HG03521 (cell line): ENCODE data around the gene NCKAP1.
"Not testable (repeated sequence)": the region's sequence is repeated elsewhere in the genome, so short reads cannot be mapped to it uniquely, and the experiment has no call there.

Source experiments
- ATAC-seq: cut with Tn5 transposase; IDR thresholded peaks from one replicate; pipeline ENCODE4 v1.9.1; 2021; ENCODE audit warnings: mild to moderate bottlenecking, moderate library complexity; ENCODE audit not compliant: unreplicated experiment

The NCKAP1 gene, protein sequence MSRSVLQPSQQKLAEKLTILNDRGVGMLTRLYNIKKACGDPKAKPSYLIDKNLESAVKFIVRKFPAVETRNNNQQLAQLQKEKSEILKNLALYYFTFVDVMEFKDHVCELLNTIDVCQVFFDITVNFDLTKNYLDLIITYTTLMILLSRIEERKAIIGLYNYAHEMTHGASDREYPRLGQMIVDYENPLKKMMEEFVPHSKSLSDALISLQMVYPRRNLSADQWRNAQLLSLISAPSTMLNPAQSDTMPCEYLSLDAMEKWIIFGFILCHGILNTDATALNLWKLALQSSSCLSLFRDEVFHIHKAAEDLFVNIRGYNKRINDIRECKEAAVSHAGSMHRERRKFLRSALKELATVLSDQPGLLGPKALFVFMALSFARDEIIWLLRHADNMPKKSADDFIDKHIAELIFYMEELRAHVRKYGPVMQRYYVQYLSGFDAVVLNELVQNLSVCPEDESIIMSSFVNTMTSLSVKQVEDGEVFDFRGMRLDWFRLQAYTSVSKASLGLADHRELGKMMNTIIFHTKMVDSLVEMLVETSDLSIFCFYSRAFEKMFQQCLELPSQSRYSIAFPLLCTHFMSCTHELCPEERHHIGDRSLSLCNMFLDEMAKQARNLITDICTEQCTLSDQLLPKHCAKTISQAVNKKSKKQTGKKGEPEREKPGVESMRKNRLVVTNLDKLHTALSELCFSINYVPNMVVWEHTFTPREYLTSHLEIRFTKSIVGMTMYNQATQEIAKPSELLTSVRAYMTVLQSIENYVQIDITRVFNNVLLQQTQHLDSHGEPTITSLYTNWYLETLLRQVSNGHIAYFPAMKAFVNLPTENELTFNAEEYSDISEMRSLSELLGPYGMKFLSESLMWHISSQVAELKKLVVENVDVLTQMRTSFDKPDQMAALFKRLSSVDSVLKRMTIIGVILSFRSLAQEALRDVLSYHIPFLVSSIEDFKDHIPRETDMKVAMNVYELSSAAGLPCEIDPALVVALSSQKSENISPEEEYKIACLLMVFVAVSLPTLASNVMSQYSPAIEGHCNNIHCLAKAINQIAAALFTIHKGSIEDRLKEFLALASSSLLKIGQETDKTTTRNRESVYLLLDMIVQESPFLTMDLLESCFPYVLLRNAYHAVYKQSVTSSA

DNA sequence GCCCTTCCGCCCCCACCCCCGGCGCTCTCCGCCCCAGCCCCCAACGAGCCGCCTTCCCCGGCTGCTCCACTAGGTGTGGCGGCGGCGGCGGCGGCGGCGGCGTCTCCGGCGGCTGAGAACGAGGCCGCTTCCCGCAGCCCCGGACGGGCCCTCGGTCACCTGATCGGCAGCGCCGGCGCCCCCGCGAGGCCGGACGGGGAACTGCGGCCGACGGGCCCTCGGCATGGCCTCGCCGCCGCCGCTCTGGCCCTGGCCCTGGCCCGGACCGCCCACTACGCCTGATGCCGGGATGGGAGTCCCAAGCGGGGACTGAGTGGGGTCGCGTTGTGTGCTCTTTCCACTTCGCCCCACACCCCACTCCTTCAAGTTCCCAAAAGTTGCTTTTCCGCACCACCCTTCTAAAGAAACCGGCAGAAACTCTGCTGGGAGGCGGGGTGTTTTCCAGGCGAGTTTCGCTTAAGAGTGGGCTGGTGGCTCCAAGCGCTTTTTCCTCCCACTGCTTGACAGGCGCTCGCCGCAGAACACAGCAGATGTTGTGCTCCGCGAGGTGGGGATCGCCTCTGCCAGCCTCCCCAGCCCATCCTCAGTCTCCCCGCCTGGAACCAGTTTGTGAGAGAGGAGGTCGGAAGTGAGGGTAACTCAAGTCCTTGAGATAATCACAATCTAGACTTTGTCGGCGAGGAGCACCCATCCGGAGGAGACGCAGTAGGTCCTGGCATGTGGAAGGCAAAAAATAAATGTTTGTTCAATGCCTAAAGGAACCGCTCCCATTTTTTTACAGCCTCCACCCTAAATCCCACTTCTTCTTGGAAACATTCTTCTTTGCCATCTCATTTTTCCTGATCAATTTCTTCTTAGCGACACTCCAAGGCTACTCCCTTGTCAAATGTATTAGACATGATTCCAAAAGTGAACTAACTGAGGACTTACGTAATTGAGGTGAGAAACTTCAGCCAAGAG is at the start of gene NCKAP1:
Gene NCKAP1 (minus strand): TSS at position 117 of the 960 bp plus-strand sequence. CDS start 358 bp downstream, outside the sequence.
- peak; percentile 80 for ATAC-seq

DNA sequence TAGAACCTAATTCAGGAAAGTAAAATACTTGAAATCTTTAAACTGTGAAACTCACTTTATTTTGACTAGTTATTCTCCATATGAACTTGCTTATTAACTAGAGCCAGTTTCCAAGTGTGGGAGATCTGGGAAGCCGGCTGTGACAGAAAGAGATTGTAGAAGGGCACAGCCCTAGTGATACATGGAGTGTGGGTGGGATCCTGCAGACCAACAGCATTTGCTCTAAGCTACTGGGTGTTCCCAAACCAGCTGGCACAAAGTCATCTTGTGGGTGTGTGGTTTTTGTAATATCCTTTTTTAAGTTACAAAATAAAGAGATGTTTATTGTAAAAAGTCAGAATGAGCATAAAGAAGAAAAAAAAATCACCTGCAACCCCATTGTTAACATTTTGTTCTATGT is 43.7 kb upstream of the NCKAP1 start:
- ATAC-seq: no peak

DNA sequence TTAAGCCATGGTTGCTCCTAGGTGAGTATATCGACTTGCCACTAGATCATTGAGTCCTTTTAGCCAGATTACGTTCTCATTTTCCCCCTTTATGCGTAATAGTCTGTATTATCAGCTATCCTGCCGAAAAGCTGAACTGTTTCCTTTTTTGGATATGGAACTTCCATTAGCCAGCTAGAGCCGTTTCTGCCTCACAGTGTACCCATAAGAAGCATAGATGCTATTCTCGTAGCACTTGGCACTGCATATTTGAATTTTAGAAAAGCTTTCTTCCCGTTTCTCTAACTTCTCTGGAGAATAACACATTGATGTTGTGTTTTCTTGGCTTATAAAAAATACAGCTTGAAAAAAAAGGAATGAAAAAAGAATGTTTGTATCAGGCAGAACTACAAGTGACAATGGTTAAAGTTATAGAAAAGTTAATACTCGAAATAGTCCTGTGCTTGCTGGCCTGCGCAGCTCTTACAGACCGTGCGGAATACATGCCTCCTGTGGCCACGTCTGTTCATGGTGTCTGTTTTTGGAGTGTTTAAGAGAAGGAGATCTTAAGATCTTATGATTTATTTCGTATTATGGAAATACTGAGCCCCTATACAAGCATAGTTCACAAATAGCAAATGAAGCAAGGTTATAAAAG is 41.0 kb upstream of the NCKAP1 start:
- peak; percentile 14 for ATAC-seq

DNA sequence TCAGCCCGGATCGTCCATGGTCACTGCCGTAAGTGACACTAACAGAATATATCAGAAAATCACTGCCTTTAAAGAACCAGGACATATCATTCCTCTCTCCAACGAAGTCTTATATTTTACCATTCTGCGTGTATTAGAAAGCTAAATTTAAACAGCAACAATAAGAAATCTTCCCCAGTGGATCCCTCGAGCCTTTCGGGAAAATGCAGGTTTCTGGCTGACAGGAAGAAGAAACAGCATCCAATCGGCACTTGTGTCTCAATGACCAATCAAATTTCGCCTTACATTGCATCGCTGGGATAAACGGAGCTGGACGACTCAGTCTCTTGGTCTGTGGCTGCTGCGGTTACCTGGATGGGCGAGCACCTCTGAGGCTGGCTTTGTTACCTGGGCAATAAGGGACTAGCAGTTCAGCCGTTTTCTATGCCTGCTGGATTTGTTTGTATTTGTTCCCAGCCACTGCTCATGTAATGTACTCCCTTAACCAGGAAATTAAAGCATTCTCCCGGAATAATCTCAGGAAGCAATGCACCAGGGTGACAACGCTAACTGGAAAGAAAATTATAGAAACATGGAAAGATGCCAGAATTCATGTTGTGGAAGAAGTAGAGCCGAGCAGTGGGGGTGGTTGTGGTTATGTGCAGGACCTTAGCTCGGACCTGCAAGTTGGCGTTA is 40.3 kb upstream of the NCKAP1 start, which contains the start of gene DUSP19:
Gene DUSP19 (plus strand): TSS at position 284 of the 675 bp plus-strand sequence. CDS start 187 bp downstream, at position 471.
- peak; percentile 87 for ATAC-seq

DNA sequence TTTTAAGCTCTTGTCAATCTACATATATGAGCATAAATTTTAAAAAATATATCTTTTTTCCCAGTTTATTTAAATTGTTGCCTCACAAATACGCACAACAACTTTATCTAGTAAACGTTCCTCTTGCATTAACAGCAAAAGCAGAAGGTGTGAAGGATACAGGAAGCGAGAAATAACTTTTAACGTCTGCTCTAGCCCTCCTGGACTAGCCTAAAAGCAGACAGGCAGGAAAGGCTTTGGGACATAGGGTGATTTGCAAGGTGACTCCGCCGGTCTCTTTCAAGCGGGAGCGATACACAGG is 39.9 kb upstream of the NCKAP1 start:
- no peak for ATAC-seq

DNA sequence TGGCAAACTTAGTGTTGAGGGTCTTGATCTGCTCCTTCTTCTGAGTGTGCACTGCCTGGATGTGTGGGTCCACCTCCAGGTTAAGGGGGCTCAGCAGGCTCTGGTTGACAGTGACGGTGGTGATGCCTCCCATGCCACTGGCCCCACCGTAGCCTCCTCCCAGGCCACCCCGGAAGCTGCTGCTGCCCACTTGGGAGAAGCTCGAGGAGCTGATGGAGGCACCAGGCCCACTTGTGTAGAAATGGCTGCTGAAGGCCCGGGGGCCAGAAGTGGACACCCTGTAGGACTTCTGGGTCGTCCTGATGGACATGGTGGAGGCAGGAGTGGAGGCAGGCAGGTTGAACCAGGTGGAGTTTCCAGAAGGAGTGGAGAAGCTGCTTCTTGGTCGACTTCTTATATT is 33.9 kb upstream of the NCKAP1 start:
- ATAC-seq: no peak

DNA sequence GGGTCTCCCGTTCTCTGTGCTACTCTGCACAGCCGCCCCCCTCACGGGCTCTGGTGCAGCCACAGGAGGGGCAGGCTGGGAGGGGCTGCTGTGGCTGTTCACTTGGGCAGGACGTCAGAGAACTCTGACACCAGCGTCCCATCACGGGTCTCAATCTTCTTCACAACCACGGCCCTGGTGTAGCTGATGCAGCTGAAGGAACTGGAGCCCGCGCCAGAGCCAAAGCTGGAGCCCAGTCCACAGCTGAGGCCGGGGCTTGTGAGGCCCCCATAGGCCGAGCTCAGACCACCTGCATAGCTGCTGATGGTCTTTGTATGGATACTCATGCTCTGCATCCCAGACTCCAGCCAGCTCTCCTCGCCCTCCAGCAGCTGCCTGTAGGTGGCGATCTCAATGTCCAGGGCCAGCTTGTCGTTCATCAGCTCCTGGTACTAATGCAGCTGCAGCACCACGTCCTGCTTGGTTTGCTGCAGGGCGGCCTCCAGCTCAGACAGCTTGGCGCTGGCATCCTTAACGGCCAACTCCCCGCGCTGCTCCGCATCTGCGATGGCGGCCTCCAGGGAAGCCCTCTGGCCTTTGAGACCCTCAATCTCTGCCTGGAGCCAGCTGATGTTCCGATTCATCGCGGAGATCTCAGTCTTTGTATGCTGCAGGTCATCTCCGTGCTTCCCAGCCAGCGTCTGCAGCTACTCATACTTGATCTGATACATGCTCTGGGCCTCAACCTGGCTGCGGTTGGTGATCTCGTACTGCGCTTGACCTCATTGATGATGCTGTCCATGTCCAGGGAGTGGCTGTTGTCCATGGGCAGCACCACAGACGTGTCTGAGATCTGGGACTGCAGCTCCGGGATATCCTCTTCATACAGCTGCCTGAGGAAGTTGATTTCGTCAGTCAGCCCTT is 32.9 kb upstream of the NCKAP1 start:
- ATAC-seq: no peak

DNA sequence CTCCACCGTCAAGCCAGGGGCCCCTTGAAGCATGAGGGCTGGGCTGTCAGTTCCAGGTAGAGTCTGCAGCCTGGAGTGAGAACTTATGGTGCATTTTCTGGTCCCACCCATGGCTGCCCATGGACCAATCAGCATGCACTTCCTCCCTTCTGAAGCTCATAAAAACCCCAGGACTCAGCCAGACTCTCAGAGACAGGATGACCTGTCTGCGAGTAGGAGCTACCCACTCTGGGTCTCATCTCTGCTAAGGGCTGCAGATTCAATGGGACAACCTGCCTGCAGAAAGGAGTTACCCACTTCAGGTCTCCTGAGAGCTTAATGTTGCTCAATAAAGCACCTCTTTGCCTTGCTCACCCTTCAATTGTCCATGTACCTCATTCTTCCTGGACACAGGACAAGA is 30.9 kb upstream of the NCKAP1 start:
- ATAC-seq: no peak

DNA sequence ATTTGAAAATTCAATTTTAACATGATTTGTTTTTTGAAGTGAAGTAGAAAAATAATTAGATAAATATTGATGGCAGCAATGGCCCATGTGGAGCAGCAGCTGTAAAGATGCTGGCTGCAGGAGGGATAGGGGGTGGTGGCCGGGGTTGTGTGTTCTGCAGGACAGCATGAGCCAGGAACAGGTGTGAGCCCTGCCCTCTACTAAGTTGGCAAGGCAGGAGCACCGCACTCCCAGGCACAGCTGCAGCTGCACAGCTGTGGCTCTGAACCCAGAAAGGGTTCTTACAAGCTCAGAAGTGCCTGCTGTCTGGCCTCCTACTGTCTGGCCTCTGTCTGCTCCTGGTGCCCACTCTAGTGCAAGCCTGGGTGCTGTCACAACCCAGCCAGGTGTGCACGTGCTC is 30.3 kb upstream of the NCKAP1 start:
- no peak for ATAC-seq

DNA sequence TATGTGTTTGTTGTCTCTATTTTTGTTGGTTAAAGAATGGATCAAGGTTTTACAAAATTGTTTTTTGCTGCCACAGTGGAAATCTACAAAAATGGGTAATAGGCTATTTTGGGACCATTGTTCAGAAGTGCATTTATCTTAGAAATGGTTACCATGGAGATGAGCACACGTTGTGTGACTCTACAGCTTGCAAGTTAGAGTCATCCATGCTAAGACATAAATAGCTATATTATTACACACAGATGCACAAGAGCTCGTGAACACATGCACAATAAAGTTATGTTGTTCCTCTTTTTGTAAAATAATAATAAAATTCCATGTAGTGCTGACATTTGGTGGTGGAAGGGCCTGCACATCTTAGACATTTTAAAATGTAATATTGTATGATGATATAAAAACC is 24.8 kb upstream of the NCKAP1 start:
- peak; percentile 65 for ATAC-seq

DNA sequence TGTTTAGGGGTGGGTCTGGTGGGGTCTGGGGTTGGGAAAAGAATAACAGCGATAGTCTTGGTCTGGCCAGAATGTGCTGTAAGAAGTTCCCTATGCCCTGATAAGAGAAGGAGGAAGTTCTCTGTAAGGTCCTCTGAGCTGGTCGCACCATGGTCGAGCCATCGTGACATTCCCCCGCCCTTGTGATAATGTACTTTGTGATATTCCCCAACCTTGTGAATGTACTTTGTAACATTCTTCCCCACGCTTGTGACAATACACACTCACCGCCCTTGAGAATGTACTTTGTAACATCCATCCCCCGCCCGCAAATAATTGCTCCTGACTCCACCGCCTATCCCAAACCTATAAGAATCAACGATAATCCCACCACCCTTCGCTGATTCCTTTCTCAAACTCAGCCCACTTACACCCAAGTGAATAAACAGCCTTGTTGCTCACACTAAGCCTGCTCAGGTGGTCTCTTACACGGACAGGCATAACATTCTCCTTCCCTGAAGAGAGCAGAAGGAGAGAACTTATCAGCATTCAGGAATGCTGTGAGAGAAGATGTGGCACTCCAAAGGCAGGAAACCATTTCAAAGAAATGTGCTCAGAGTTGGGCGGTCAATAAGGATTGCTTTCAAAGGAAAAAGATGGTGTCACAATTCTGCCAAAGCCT is 22.4 kb upstream of the NCKAP1 start:
- no peak for ATAC-seq

DNA sequence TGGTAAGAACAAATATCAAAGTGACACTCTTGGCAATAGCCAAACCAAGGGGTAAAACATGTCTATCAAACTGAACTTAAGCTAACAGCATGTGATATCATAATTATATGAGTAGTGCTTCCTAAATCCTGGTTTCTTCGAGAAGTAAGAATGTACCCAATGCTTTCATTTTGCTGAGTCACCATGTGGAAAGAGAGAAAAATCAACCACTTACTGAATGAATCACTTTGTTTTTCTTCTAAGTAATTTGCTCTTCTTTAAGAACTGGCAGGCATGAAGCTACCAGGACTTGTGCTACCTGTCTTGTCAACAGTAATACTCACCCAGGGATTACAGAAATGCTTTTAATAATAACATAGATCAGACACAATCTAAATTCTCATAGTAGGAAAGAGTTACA is 21.3 kb upstream of the NCKAP1 start:
- ATAC-seq: no peak

DNA sequence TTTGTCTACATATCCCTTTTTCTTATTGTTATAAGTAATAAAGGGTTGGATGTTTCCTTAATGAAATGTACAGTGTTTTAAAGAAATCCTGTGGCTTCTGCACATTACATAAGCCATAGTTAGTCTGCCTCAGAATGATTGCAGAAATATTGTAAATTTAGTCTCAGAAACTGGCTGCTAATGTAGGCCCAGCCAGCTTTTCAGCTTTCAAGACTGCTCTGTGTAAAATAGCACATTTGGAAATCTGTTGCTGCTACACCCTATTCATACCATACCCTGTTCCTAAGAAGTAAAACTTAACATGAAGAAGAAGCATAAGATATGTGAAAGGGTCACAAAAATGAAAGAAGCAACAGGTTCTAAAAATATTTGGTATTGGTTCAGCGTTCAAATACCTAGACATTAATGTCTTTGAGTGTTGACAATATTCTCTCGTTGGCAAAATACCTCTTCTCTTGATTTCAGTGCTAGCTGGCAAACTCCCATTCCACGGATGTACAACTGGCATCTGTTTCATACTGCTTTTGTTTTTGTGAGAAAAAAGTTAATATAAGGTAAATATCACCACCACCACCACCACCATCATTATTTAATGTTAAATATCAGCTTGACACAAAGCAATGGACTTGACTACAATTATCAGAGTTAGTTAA is 19.2 kb upstream of the NCKAP1 start:
- ATAC-seq: peak; percentile 32

DNA sequence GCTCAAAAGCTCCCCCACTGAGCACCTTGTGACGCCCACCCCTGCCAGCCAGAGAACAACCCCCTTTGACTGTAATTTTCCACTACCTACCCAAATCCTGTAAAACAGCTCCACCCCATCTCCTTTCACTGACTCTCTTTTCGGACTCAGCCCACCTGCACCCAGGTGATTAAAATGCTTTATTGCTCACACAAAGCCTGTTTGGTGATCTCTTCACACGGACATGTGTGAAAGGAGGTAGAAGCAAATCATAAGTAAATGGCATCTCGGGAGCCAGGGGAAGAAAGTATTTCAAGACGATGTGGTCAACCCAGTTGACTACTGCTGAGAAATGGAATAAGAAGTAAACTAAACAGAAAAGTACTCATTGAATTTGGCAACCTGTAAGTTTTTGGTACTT is 11.2 kb upstream of the NCKAP1 start:
- no peak for ATAC-seq

DNA sequence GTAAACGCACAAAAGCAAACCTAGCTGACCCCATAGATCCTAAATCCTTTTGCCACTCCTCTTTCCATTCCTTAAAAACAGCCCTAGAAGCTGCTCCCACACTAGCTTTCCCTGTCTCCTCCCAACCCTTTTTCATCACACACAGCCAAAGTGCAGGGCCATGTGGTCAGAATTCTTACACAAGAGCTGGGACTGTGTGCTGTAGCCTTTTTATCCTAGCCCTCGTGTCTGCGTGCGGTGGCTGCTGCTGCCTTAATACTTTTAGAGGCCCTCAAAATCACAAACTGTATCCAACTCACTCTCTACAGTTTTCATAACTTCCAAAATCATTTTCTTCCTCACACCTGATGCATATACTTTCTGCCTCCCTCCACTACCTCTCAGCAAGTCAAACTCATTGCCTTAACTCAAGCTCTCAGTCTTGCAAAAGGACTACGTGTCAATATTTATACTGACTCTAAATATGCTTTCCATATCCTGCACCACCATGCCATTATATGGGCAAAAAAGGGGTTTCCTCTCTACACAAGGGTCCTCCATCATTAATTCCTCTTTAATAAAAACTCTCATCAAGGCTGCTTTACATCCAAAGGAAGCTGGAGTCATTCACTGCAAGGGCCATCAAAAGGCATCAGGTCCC is 9.3 kb upstream of the NCKAP1 start:
- not testable (repeated sequence) for ATAC-seq

DNA sequence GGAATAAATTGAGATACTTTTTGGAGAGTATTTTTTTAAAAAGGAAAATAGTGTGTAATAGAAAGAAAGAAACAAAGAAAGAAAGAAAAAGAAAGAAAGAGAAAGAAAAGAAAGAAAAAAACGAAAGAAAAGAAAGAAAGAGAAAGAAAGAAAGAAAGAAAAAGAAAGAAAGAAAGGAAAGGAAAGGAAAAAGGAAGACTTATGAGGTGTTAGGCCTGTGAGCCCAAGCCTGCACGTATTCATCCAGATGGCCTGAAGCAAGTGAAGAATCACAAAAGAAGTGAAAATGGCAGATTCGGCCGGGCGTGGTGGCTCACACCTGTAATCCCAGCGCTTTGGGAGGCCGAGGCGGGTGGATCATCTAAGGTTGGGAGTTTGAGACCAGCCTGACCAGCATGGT is 5.3 kb upstream of the NCKAP1 start:
- ATAC-seq: not testable (repeated sequence)

DNA sequence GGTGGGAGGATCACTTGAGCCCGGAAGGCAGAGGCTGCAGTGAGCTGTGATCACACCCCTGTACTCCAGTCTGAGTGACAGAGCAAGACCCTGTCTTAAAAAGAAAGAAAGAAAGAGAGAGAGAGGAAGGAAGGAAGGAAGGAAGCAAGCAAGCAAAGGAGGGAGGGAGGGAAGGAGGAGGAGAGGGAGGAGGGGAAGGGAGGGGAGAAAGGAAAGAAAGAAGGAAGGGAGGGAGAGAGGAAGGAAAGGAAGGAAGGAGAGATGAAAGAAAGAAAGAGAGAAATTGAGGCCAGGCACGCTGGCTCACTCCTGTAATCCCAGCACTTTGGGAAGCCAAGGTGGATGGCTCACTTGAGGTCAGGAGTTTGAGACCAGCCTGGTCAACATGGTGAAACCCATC is 2.3 kb upstream of the NCKAP1 start:
- ATAC-seq: no peak
